IMR-90 (cell line): Measurements from ENCODE around the gene SCRN2.

ENCODE experiments used
- CEBPB ChIP-seq: IDR thresholded peaks from 2 replicates; pipeline ENCODE4 v1.6.1; 2012; ENCODE audit warnings: low read depth, low read length, improper control_type of control experiment
- CHD1 ChIP-seq: IDR thresholded peaks from 2 replicates; pipeline ENCODE4 v1.6.1; 2012; ENCODE audit warnings: low read depth, low read length, improper control_type of control experiment
- CTCF ChIP-seq: conservative IDR thresholded peaks from 2 replicates; pipeline ENCODE4 v1.5.1; 2012; ENCODE audit warnings: mild to moderate bottlenecking, low read depth, low read length, improper control_type of control experiment
- ELK1 ChIP-seq: fragments of 150-350 bp; IDR thresholded peaks from 2 replicates; pipeline ENCODE4 v1.6.1; 2016; ENCODE audit warnings: low read depth, mild to moderate bottlenecking, low read length, moderate library complexity, borderline replicate concordance
- MAZ ChIP-seq: IDR thresholded peaks from 2 replicates; pipeline ENCODE4 v1.6.1; 2012; ENCODE audit warnings: low read depth, mild to moderate bottlenecking, low read length, improper control_type of control experiment, moderate library complexity, borderline replicate concordance
- POLR2A ChIP-seq: IDR thresholded peaks from 2 replicates; pipeline ENCODE4 v1.6.1; 2012; ENCODE audit warnings: mild to moderate bottlenecking, low read depth, low read length
- RAD21 ChIP-seq: IDR thresholded peaks from 2 replicates; pipeline ENCODE4 v1.6.1; 2012; ENCODE audit warnings: low read length, improper control_type of control experiment
- RCOR1 ChIP-seq: IDR thresholded peaks from 2 replicates; pipeline ENCODE4 v1.6.1; 2012; ENCODE audit warnings: mild to moderate bottlenecking, low read length, improper control_type of control experiment; ENCODE audit not compliant: insufficient replicate concordance

DNA sequence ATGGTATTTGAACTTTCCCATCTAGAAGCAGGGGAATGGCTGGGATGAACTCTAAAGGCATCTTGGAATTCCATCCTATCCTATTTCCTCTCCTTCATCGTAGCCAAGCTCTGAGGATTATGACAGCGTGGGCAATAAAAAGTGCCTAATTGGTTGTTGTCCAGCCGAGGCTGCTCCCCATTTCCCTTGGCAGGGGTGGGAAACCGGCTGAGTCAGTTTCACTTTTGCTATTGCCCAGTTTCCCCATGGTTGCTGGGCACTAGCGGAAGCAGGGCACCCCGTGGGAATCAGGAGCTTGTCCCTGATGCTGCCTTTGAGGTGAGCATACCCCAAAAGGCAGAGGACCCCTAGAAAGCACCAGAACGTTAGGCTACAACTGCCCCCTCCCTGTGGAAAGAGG is 41.2 kb upstream of the SCRN2 start:
- no peak for TF ChIP-seq RAD21
- TF ChIP-seq CTCF: no peak
- TF ChIP-seq POLR2A: no peak
- TF ChIP-seq CEBPB: no peak
- no peak for TF ChIP-seq RCOR1
- TF ChIP-seq CHD1: no peak
- no peak for TF ChIP-seq MAZ
- no peak for TF ChIP-seq ELK1
